ENCODE results near the gene TH.

TH gene

GRCh38 chr11:2215561-2216399, 44.2 kb upstream of the TH start:
- TF ChIP-seq CTCF (IDR thresholded peaks at IDR 0.05; ENCODE audit: low read length) = no peak
- no peak for TF ChIP-seq EZH2phosphoT487 (IDR thresholded peaks at IDR 0.05; ENCODE audit: low read length)
- TF ChIP-seq EZH2 (optimal IDR thresholded peaks at IDR 0.05; ENCODE audit: low read depth, low read length) = no peak
- no peak for DNase-seq

GRCh38 chr11:2215230-2215560, 43.6 kb upstream of the TH start:
- H4K20me1 ChIP-seq (ENCODE audit: insufficient read depth, low read length) = no peaks in the 10 kb centered on the region
- no peaks in the 10 kb centered on the region for H3F3A ChIP-seq (ENCODE audit: insufficient read depth, low read length)
- H3K79me2 ChIP-seq (ENCODE audit: low read length) = no peaks in the 10 kb centered on the region
- TF ChIP-seq EZH2 (optimal IDR thresholded peaks at IDR 0.05; ENCODE audit: low read depth, low read length) = no peak
- no peak for TF ChIP-seq EZH2phosphoT487 (IDR thresholded peaks at IDR 0.05; ENCODE audit: low read length)
- TF ChIP-seq CTCF (IDR thresholded peaks at IDR 0.05; ENCODE audit: low read length) = no peak
- DNase-seq = no peak
- H3K27ac ChIP-seq (ENCODE audit: low read length) = no peak overlapping the region
- no peak overlapping the region for H3K4me3 ChIP-seq (ENCODE audit: low read length)
- no peak overlapping the region for H3K4me2 ChIP-seq (ENCODE audit: low read depth, low read length)
- H2AFZ ChIP-seq (ENCODE audit: low read length) = no peak overlapping the region
- H3K4me1 ChIP-seq (ENCODE audit: low read length) = no peaks in the 10 kb centered on the region
- H3K9me3 ChIP-seq (replicated peaks; ENCODE audit: insufficient read depth, low read length) = no peaks in the 10 kb centered on the region
- H3K27me3 ChIP-seq (replicated peaks; ENCODE audit: insufficient read depth, low read length) = peaks cover 90% of the 10 kb centered on the region
- no peaks in the 10 kb centered on the region for H3K36me3 ChIP-seq (replicated peaks; ENCODE audit: insufficient read depth, low read length)
- H3K9ac ChIP-seq (ENCODE audit: low read length) = no peak overlapping the region
- H3K9me2 ChIP-seq (replicated peaks; ENCODE audit: insufficient read depth, low read length) = no peaks in the 10 kb centered on the region

More at GRCh38 chr11:2215561-2216399, 44.2 kb upstream of the TH start:
- H3K27me3 ChIP-seq (replicated peaks; ENCODE audit: insufficient read depth, low read length) = peaks cover 88% of the 10 kb centered on the region
- H3K4me2 ChIP-seq (ENCODE audit: low read depth, low read length) = no peak overlapping the region
- no peaks in the 10 kb centered on the region for H3K36me3 ChIP-seq (replicated peaks; ENCODE audit: insufficient read depth, low read length)
- no peak overlapping the region for H3K4me3 ChIP-seq (ENCODE audit: low read length)
- H3K79me2 ChIP-seq (ENCODE audit: low read length) = no peaks in the 10 kb centered on the region
- H3K9me3 ChIP-seq (replicated peaks; ENCODE audit: insufficient read depth, low read length) = no peaks in the 10 kb centered on the region
- H3K4me1 ChIP-seq (ENCODE audit: low read length) = no peaks in the 10 kb centered on the region
- H3K9ac ChIP-seq (ENCODE audit: low read length) = no peak overlapping the region
- no peak overlapping the region for H2AFZ ChIP-seq (ENCODE audit: low read length)
- H3K9me2 ChIP-seq (replicated peaks; ENCODE audit: insufficient read depth, low read length) = no peaks in the 10 kb centered on the region
- no peaks in the 10 kb centered on the region for H3F3A ChIP-seq (ENCODE audit: insufficient read depth, low read length)
- H4K20me1 ChIP-seq (ENCODE audit: insufficient read depth, low read length) = no peaks in the 10 kb centered on the region
- no peak overlapping the region for H3K27ac ChIP-seq (ENCODE audit: low read length)

DNA sequence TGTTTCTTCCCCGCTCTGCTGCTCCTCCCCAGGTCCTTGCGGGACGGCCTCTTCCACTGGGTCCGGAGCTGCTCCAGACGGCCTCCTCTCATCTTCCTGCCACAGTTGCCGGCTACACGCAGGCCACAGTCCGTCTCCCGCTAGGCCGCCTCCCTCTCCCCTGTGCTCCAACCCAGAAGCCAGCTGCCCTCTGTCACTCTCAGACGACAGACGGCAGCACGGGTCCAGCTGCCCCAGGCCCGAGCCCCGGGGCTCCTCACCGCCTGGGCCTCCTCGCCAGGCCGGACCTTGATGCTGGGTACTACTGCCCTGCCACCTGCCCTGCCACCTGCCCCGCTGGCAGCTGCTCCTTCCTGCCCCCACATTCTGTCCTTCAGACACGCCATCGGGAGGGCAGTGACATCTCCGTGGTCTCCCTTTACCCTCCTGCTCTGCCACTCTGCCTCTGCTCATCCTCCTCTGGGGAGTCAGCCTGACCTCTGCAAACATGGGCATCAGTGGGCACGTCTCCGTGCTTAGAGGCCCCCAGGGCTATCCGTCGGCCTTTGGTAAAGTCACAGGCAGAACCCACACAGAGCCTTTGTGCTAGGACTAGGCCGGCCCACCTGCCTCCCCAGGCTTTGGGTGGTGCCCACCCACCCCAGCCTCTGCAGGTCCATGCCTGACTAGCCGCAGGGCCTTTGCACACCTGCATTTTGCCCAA, 43.1 kb upstream of the TH start:
- TF ChIP-seq EZH2phosphoT487 (IDR thresholded peaks at IDR 0.05; ENCODE audit: low read length) (no peak), EZH2 (optimal IDR thresholded peaks at IDR 0.05; ENCODE audit: low read depth, low read length) (no peak)
- H4K20me1 ChIP-seq (ENCODE audit: insufficient read depth, low read length) = no peaks in the 10 kb centered on the region
- no peaks in the 10 kb centered on the region for H3K9me3 ChIP-seq (replicated peaks; ENCODE audit: insufficient read depth, low read length)
- H3K79me2 ChIP-seq (ENCODE audit: low read length) = no peaks in the 10 kb centered on the region
- H3K27ac ChIP-seq (ENCODE audit: low read length) = no peak overlapping the region
- H3K27me3 ChIP-seq (replicated peaks; ENCODE audit: insufficient read depth, low read length) = peaks cover 90% of the 10 kb centered on the region
- no peaks in the 10 kb centered on the region for H3K36me3 ChIP-seq (replicated peaks; ENCODE audit: insufficient read depth, low read length)
- DNase-seq = no peak
- H3K4me1 ChIP-seq (ENCODE audit: low read length) = no peaks in the 10 kb centered on the region
- no peaks in the 10 kb centered on the region for H3K9me2 ChIP-seq (replicated peaks; ENCODE audit: insufficient read depth, low read length)
- H3K4me2 ChIP-seq (ENCODE audit: low read depth, low read length) = no peak overlapping the region
- H3K4me3 ChIP-seq (ENCODE audit: low read length) = no peak overlapping the region
- no peak overlapping the region for H3K9ac ChIP-seq (ENCODE audit: low read length)
- no peak overlapping the region for H2AFZ ChIP-seq (ENCODE audit: low read length)
- H3F3A ChIP-seq (ENCODE audit: insufficient read depth, low read length) = no peaks in the 10 kb centered on the region

All from MM.1S (cell line).